Prostate gland (tissue), 2 donors: ENCODE data around the gene LTA4H.

Experiments used
- CTCF ChIP-seq, 4 experiments: fragments of 200-600 bp in 2 of 4; fragments of 450-650 bp in 2 of 4; sonication (generic) in 2 of 4; IDR thresholded peaks; 1 replicate in 3 of 4; 2 replicates in 1 of 4; pipeline ENCODE4 v1.5.1; 2016 to 2019; ENCODE audit warnings: antibody characterized with exemption in 4 of 4, mild to moderate bottlenecking in 2 of 4, moderate library complexity in 2 of 4
- POLR2A ChIP-seq: fragments of 450-650 bp; IDR thresholded peaks from one replicate; pipeline ENCODE4 v1.6.1; 2016; ENCODE audit warnings: antibody characterized with exemption, mild to moderate bottlenecking
- POLR2AphosphoS5 ChIP-seq: sonication (generic); formaldehyde crosslinking; IDR thresholded peaks from one replicate; pipeline ENCODE4 v1.6.1; 2017; ENCODE audit warnings: antibody characterized with exemption

GRCh38 chr12:96063046-96063445 lies 27.7 kb upstream of the LTA4H start:
- TF ChIP-seq CTCF (IDR thresholded peaks at IDR 0.05) = no peak
- TF ChIP-seq POLR2A = no peak
- TF ChIP-seq POLR2AphosphoS5 = no peak
